Tongue (tissue), 2 donors: ENCODE data around the gene CCDC33. TPM values are rescaled to one million over a fixed set of nuclear protein-coding genes. Genes with fewer than 3 reads are reported as not detected.
A peak's percentile ranks its signal among the peaks of the same experiment; 100 is the strongest.

Experiments used
- DNase-seq: peaks from one replicate; pipeline ENCODE4 v3.0.0-alpha.2; 2015
- total RNA-seq: library from RNA; depleted of rRNA; stranded (reverse); fragments of >200 nt; gene quantifications from one replicate; pipeline ENCODE4 v1.2.3, GENCODE V29; 2014

Gene CCDC33
- total RNA-seq = 0.41 TPM

DNA sequence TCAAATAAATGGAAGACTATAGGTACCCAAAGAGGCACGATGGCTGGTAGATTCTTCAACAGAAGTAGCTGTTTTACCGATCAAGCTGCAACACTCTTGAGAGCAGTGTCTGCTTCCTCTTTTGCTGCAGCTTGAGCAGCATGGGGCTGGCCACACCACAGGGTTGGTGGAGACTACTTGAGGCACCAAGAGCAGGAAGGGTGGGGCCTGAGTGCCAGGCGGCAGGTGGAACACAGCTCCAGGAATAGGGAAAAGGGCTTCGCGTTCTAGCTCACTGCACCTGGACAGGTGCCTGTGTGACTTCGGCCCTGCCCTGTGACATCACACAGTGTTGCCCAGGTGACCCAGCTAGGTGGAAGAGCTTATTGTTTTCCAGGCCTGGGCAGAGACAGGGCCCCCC lies at the start of gene CCDC33:
CCDC33 (plus strand) TSS at position 365 of the 400 bp plus-strand sequence. CDS start 394 bp downstream, outside the sequence.
- DNase-seq = no peak

DNA sequence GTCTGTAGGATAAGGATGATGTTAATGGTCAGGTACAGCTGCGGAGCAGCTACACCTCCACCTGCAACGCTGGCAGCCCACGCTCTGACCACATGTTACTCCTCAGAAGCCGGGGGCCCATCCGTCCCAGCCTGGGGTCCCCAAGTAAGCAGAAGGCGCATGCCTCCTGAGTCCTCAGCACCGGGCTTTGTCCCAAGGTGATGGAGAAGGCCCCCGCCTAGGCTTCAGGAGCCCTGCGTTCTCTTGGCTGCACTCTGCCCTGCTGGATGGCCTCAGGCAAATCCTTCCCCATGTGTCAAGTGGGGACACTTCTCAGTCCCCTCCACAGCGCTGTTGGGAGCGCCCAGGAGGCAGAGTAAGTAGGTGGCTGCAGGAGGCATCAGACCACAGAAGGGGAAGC lies 47.9 kb upstream of the CCDC33 start:
- no peak for DNase-seq

DNA sequence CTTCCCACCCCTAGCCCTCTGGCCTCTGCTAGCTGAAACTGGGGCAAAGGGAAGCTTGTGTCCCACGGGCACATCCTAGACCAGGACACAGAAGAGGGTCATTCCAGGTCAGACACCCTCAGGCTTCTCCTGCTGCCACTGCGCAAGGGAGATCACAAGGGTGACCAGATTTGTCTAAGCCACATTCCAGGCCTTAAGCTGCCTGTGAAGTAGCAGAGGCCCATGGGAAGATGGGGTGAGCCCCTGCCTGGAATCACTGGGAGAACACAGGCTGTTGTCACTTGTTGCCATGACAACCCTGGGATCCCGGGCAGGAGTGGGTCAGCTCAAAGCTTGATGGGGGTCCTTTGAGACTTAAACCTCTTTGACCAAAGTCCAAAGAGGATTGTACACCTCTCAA lies 44.3 kb upstream of the CCDC33 start:
- no peak for DNase-seq

DNA sequence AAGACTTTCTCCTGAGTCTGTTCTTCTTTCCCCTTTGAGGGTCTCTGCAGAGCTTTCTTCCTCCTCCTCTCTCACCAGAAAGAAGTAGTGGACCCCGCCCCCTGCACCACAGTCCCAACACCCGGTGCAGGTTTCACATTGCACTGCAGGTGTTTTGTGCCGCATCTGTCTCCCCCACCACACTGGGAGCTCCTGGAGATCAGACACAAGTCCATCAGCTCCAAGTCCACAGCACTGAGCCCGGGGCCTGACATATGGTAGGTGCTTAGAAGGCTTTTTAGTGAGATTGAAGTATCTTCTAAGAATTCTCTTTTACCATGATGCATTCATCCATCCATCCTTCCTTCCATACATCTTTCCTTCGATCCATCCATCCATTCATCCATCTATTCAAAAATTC lies 43.4 kb upstream of the CCDC33 start:
- DNase-seq = no peak

DNA sequence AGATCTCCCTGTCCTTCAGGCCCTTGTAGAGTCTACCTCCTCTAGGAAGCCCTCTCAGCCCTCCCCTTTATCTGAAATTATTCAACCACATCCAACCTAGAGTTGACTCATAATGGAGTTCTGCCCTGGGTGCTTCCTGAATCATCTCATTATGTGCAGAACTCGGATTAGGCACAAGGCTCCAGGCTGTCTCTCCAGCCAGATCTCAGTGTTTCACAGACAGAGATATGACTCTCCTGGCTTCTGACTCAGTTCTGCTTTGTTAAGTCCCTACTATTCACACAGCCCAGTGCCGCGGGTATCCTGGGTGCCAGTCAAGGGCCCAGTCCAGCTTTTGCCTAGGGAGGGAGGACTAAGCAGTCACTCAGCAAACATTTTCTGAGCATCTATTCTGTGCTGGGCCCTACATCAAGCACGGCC lies 42.8 kb upstream of the CCDC33 start:
- no peak for DNase-seq

DNA sequence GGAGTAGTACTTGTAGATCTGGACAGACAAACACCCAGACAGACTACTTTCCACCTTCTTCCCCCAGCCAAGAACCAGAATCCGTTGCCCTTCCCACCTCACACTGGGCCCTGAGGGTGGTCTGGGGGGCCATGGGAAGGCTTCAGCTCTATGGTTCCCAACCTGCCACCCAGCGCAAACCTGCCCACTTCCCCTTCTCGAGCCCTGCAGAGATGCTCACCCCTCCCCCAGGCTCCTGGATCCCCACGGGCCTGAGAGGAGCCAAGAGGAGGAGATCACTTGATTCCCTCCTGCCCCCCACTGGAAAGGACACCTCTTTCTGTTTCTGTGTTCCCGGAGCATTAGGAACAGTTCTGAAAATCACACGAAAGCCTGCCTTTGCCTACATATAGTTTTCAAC lies 42.2 kb upstream of the CCDC33 start:
- DNase-seq = no peak

DNA sequence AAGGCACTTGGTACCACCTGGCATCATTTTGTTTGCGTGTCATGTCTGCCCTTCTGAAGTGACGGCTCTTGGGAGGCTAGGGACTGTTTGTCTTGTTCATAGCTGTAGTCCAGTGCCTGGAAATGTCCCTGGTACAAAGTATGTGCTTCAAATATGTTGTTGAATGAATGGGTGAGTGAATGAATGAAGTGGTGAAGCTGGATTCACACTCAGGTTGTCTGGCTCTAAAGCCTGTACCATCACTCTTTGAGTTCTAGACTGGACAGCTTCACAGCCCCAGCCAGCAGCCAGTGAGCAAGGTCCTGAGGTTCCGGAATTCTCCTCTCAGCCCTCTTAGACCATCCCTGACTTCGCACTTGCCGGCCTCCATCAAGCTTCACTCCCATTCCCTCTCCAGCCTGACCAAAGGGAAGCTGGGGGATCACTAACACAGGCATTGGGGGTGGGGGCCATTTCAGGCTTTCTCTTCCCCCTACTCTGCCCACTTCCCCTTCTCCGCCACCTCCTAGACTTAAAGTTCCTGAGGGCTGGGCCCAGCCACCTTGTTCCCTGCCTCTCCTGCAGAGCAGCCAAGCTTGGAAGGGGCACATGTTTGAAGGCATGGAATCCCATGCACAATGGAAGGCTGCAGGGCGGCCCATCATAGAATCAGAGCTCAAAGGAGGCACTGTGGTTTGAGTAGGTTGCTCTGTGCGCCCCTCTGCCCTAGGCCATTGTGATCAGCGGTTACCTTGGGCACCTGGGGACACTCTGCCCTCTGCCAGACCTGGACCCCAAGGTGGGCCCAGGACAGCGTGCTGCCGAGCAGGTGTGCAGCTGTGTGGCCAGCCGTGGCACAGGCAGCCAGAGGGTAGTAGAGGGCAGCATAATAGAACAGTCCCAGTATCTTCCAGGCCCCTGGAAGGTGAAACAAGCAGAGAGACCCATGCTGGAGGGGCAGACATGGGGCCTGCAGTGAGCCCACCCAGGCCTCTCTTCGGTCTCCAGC lies 41.3 kb upstream of the CCDC33 start:
- no peak for DNase-seq

DNA sequence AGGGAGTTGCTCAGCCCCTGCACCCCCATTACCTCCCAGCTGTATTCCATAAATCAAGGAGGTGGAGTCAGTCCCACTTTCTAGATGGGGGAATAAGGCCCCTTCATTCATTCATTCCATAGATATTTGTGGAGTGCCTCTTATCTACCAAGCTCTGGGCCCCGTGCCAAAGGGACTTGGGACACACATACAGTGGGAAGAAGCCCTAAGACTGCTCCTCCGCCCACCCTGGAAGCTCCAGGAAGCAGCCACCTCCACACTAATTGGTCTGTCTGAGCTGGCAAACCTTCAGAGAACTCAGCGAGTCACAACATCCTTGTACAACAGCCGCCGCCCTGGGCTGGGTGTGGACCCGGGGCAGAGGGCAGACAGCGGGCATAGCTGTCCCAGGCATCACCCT lies 40.0 kb upstream of the CCDC33 start:
- DNase-seq = peak; percentile 71

DNA sequence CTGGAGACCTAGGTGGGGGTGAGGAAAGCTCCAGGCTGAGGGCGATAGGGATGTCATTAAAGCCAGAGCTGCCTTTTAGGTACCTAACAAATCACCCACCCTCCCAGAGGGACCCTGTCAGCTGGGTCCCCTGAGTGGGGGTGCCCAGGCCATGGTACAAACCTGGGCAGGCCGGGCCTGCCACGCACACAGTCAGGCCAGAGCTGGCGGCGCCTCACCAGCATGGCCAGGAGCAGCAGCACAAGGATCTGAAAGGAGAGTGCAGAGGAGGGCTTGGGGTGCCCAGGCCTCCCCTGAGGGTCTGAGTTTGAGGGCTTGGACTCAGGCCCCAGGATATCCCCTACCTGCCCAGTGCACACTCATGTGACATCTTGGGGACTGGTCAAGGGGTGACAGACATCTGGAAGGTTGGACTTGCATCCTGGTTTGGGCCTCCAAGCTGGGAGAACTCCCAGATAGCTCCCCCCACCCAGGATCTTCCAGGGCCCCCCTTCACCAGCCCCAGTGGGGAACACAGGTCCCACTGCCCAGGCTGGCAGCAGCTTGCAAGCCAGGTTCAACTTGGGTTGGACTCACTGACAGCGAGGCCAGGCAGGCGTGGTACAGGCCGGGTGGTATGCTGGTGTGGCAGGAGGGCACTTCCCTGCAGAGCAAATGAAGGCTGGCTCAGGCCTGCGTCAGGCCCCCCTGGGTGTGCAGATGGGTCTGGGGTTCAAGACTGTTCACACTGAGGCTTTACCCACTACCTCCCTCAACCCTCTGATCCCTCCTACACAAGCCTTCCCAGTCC lies 38.8 kb upstream of the CCDC33 start:
- no peak for DNase-seq

DNA sequence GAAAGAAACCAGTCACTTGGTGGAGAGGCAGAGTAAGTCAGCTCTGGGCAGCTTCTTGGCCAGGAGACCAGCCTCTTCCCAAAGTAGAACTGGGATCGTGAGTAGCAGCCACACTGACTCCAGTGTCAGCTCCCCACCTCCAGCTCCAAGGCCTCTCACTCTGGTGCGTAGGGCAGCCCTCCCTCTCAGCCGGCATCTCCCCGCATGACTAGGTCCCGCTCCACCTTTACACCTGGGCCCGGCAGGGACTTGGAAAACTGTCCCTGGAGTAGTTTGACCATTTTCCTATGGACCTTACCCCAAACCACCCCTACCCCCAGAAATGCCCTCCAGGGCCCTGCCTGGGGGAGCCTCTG lies 36.9 kb upstream of the CCDC33 start:
- no peak for DNase-seq

DNA sequence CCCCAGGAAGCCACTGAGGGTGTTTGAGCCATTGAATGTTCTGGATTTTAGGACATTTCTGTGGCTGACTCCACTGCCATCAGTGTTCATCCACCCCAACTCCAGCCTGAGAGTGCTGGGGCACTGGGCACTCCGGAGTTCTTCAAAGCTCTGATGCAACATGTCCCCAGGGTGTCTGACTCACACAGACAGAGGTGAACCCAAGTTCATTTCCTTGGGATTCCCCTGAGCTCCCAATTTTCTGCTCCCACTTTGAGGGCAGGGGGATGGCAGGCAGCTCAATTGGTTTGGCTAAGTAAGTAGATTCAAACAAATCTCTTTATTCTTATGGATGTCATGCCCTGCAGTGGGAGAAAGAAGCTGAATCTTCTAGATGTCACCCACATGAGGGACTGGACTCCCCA lies 35.7 kb upstream of the CCDC33 start:
- DNase-seq = no peak

DNA sequence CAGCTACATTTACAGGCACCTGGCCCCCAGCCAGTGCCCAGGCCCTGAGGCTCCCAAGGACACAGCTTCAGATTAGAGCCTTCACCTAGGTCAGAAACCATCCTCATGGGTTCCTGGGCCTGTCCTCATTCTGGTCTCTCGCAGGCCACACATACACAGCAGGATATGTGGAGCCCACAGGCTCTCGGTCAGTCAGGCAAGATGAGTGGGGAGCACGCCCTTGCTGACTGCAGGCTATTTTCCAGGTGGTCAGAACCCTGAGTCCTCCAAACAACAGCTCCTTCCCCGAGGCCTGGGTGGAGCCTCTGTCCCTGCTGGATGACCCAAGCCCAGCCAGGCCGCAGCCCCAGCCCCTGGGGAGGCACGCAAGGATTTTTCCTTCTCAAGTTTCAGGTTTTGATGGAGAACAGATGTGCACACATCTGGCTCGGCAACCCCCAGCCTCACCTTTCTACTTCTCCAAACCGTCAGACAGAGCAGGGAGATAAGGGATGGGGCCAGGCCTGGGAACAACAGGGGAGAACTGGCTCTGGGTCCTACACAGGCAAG lies 35.2 kb upstream of the CCDC33 start:
- peak; percentile 69 for DNase-seq

DNA sequence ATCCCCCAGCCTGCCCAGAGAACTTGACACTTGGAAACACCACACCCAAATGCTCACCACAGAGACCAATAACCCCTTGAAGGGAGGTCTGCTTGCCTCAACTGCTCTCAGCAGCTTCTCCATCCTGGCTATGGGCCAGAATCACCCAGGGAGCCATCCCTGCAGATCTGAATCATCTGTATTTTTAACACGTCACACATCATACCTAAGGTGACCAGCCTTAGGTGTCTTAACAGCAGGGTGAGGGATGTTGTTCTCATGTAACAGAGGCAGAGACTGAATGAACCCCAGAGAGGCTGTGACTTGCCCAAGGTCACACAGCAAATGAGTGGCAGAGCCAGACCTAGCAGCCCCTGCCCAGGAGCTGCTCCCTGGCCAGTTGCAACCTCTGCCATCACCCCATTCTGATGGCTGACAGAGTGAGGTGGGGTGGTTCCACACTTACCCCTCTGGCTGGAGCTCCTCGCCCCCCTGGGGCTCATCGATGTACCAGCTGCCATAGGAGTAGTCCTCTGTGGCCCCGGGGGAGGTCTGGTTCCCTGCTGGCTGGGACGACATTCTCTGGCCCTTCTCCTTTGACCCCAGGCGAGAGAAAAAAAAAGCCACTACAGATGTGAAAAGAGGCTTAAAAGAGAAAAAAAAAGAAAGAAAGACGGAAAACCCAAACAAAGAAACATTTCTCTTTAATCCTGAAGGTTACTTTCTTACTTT lies 34.3 kb upstream of the CCDC33 start:
- DNase-seq = no peak

DNA sequence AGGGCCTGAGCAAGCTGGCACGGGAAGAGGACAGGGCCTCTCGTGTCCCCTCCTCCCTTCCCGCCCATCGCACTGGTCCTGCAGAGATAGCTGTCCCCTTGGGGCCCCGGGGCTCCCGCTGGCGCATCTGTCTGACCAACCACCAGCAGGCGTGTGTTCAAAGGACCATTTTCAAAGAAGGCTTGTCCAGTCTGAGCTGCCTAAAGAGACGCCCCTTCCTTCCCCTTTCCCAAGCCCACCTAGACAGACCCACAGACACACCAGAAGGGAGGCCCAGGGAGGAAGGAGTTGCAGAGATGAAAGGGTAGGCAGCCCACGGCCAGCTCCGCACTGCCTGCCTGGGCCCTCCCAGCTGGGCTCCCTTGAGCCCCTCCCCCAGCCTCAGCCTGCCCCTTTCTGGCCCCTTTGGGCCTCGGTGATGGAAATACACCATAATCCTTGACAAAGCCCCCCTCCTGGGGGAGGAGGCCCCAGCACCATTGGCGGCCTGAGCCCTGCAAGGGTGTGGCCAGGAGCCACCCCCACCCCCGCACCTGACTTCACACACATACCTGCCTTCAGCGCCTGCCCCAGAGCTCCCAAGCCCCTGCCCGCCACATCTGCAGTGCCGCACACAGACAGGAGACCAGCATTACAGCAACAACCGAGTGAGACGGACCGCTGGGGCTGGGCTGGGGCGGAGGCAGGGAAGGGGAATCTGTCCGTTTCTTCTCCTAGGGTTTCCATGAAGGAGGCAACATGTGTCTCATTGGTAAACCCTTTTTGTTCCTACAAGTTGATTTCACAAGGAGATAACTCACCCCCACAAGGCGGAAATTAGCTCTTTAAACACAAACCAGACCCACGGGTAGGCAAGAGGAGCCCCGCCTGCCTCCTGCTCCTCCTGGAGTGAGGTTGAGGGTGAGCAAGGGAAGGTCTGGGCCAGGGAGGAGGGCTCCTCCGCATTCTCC lies 33.4 kb upstream of the CCDC33 start, which contains the start of gene STRA6:
STRA6 (minus strand) TSS at position 336 of the 950 bp plus-strand sequence. CDS start 520 bp downstream, outside the sequence.
- peak; percentile 77 for DNase-seq

DNA sequence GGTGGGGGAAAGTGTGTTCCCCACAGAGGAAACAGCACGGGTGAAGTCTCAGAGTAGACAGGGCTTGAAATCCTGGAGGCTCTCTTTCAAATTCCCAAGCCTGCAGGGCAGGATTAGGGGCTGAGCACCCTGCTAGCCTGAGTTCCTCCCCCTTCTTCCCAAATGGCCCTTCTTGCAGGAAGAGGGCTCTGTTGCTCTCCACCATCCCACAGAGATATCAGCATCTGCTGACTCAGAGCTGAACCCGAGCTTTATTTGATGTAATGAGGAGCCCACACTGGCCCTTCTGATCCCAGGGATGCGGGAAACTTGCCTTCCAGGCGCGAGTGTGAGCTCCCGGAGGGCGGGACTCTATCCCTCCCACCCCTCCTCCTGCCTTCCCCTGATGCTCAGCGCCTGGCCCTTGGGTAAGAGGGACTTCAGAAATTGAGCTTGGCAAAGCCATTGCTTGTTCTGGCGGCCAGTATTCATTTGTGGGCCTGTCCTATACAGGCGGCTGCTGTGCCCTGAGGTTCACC lies 32.2 kb upstream of the CCDC33 start:
- peak; percentile 55 for DNase-seq

DNA sequence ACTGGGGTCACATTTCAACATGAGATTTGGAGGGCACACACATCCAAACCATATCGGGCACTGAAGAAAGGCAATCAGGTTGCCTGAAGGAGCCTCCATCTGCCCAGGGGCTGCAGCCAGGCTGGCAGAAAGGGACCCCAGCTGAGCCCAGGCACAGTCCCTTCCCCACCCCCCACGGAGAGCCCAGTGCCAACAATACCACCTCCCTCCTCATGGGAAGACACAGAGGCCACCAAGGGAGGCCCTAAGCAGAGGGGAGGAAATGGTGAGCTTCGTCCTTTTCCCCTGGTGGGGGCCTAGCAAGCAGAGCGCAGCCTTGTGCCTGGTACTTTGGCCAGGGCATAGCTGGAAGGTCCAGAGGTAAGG lies 30.6 kb upstream of the CCDC33 start:
- DNase-seq = no peak

DNA sequence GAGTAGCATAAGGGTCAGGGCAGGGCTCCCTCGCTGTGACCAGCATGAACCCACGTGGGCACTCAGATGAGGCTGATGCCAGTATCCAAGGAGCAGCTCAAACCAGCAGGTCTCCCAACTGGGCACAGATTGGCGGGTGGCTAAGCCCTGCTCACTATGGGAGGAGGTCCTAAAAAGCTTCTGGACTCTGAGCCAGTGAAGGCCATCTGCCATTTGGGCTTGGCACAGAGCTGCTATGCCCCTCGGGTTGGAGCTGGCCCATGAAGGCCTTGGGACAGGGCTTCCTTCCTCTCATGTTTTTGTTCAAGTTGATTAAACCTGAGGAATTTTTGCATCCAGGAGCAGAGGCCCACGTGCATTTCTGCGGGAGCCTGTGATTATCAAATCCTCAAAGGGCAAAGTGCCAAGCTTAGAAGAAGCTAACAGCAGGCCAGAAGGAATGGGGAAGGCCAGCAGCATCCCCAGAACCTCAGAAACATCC lies 29.3 kb upstream of the CCDC33 start:
- DNase-seq = peak; percentile 55

DNA sequence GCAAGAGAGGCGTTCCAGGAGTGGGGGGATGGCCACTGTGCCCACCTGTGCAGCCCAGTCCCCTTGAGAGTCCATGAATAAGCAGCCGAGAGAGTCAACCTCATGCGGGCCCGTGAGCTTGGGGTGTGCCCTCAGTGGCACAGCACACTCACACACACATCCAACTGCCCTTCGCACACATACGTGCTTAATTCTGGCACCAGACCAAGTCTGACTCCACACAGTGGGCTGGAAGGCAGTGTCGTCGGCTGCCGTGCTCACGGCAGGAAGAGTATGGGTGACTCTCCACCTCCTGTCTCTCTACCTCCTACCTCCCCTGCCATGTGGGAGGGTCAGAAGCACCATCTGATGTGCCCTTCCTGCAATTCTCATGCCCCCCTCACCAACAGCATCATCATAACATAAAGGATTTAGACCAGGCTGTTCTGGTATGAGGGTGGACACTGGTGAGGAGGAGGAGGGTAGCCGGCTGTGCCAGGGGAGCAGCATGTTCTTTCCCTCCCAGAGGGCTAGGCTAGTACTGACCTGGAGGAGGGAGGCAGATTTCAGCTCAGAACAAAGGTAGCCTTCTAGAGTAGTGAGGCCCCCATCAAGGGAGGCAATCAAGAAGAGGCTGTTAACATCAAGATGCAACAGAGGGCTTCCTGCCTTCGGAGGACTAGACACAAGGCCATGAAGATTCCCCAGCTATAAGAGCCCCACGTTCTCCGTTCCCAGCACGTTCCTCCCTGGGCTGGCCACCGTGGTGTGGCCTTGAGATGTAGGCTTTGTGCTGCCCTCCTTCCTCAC lies 28.3 kb upstream of the CCDC33 start:
- DNase-seq = no peak

DNA sequence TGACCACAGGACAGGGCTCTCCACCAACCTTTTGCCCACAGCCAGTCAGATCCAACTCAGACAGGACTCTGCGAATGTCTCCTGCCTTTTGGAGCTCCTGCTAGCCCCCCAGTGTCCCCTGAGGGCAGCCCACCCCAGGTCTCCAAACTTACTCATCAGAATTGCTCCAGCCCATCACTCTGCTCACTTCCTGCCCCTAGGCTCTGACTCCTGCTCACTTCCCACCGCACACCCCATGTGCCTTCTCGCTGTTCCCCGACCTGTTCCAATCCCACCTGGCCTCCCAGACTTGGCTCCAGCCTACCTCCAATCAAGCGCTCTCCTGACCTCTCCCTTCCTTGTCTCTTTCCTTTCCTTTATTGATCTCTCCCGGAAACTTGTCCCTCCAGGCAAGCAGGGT lies 27.6 kb upstream of the CCDC33 start:
- no peak for DNase-seq
